ENCODE results near the gene PDCD1LG2. TPM values are rescaled to one million over a fixed set of nuclear protein-coding genes. Genes with fewer than 3 reads are reported as not detected.

Gene PDCD1LG2
- total RNA-seq, 1 experiment from 2014 or later, result not detected

GRCh38 chr9:5592231-5592630, 81.9 kb downstream of the PDCD1LG2 start:
- CTCF ChIA-PET, result no interaction called here
- no peak overlapping the region for H3K4me3 ChIP-seq (ENCODE audit: low read depth in 2 of 2, low read length in 2 of 2)
- in situ Hi-C loops (cut with HindIII; ENCODE audit: low pct_unique_long_range_greater_than_20kb, low sequenced_read_pairs), result no loop called here

DNA sequence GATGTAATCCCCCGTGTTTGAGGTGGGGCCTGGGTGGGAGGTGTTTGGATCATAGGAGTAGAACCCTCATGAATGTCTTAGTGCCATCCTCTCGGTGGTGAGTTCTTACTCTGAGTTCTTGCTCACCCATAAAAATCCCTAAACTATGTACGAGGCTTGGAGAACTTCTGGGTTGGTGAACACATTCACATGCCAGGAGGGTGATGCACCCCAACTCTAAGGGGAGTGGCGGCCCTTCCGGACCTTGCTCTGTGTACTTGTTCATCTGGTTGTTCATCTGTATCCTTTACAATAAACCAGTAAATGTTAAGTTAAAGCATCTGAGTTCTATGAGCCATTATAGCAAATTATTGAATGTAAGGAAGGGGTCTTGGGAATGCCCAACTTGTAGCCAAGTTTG, 82.6 kb downstream of the PDCD1LG2 start:
- POLR2A ChIA-PET, result no interaction called here
- ATAC-seq, result no peak

More at GRCh38 chr9:5592231-5592630, 81.9 kb downstream of the PDCD1LG2 start:
- Histone ChIP-seq H3K27me3 (ENCODE audit: control insufficient read depth, insufficient read depth, low read length) (no peaks in the 10 kb centered on the region), H3K9me3 (ENCODE audit: control insufficient read depth, insufficient read depth, low read depth, low read length) (no peaks in the 10 kb centered on the region), H3K27ac (ENCODE audit: low read length) (no peak overlapping the region), H3K36me3 (ENCODE audit: control insufficient read depth, insufficient read depth, low read length) (no peaks in the 10 kb centered on the region), H3K4me1 (ENCODE audit: control insufficient read depth, insufficient read depth, low read length) (no peaks in the 10 kb centered on the region)
- no peak for DNase-seq (ENCODE audit: low read depth, low spot score)
- TF ChIP-seq, protein P1, sequence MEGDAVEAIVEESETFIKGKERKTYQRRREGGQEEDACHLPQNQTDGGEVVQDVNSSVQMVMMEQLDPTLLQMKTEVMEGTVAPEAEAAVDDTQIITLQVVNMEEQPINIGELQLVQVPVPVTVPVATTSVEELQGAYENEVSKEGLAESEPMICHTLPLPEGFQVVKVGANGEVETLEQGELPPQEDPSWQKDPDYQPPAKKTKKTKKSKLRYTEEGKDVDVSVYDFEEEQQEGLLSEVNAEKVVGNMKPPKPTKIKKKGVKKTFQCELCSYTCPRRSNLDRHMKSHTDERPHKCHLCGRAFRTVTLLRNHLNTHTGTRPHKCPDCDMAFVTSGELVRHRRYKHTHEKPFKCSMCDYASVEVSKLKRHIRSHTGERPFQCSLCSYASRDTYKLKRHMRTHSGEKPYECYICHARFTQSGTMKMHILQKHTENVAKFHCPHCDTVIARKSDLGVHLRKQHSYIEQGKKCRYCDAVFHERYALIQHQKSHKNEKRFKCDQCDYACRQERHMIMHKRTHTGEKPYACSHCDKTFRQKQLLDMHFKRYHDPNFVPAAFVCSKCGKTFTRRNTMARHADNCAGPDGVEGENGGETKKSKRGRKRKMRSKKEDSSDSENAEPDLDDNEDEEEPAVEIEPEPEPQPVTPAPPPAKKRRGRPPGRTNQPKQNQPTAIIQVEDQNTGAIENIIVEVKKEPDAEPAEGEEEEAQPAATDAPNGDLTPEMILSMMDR (IDR thresholded peaks at IDR 0.05), result no peak
- no peak for TF ChIP-seq SIN3A (IDR thresholded peaks at IDR 0.05; ENCODE audit: borderline replicate concordance, insufficient read depth, low read depth, low read length)
- TF ChIP-seq POLR2AphosphoS5 (IDR thresholded peaks at IDR 0.05; ENCODE audit: low read depth, low read length), result no peak
- TF ChIP-seq TCF7L2 (IDR thresholded peaks at IDR 0.05; ENCODE audit: low read depth, low read length), result no peak
- TF ChIP-seq, protein P2, sequence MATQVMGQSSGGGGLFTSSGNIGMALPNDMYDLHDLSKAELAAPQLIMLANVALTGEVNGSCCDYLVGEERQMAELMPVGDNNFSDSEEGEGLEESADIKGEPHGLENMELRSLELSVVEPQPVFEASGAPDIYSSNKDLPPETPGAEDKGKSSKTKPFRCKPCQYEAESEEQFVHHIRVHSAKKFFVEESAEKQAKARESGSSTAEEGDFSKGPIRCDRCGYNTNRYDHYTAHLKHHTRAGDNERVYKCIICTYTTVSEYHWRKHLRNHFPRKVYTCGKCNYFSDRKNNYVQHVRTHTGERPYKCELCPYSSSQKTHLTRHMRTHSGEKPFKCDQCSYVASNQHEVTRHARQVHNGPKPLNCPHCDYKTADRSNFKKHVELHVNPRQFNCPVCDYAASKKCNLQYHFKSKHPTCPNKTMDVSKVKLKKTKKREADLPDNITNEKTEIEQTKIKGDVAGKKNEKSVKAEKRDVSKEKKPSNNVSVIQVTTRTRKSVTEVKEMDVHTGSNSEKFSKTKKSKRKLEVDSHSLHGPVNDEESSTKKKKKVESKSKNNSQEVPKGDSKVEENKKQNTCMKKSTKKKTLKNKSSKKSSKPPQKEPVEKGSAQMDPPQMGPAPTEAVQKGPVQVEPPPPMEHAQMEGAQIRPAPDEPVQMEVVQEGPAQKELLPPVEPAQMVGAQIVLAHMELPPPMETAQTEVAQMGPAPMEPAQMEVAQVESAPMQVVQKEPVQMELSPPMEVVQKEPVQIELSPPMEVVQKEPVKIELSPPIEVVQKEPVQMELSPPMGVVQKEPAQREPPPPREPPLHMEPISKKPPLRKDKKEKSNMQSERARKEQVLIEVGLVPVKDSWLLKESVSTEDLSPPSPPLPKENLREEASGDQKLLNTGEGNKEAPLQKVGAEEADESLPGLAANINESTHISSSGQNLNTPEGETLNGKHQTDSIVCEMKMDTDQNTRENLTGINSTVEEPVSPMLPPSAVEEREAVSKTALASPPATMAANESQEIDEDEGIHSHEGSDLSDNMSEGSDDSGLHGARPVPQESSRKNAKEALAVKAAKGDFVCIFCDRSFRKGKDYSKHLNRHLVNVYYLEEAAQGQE (IDR thresholded peaks at IDR 0.05; ENCODE audit: insufficient read depth in 1 of 2, low read depth in 2 of 2, low read length in 1 of 2), result no peak
- POLR2A ChIA-PET, result no interaction called here
- intact Hi-C loops (cut with micrococcal nuclease; ENCODE audit: unreplicated experiment), result loop anchor here (5.0 kb wide), 1 partner anchor 410 kb away; no protein-coding TSS in a partner anchor
- no TSS peak for BruUV-seq (replicated peaks)
- no peak for ATAC-seq

More for the DNA sequence above, 82.6 kb downstream of the PDCD1LG2 start:
- Histone ChIP-seq H3K36me3 (ENCODE audit: control insufficient read depth, insufficient read depth, low read length) (no peaks in the 10 kb centered on the region), H3K27me3 (ENCODE audit: control insufficient read depth, insufficient read depth, low read length) (no peaks in the 10 kb centered on the region), H3K9me3 (ENCODE audit: control insufficient read depth, insufficient read depth, low read depth, low read length) (no peaks in the 10 kb centered on the region), H3K4me3 (ENCODE audit: low read depth in 2 of 2, low read length in 2 of 2) (no peak overlapping the region), H3K4me1 (ENCODE audit: control insufficient read depth, insufficient read depth, low read length) (no peaks in the 10 kb centered on the region), H3K27ac (ENCODE audit: low read length) (no peak overlapping the region)
- TF ChIP-seq, protein P2 (IDR thresholded peaks at IDR 0.05; ENCODE audit: insufficient read depth in 1 of 2, low read depth in 2 of 2, low read length in 1 of 2), result no peak
- TF ChIP-seq SIN3A (IDR thresholded peaks at IDR 0.05; ENCODE audit: borderline replicate concordance, insufficient read depth, low read depth, low read length) (no peak), POLR2AphosphoS5 (IDR thresholded peaks at IDR 0.05; ENCODE audit: low read depth, low read length) (no peak), TCF7L2 (IDR thresholded peaks at IDR 0.05; ENCODE audit: low read depth, low read length) (no peak)
- TF ChIP-seq, protein P1 (IDR thresholded peaks at IDR 0.05), result no peak
- in situ Hi-C loops (cut with HindIII; ENCODE audit: low pct_unique_long_range_greater_than_20kb, low sequenced_read_pairs), result no loop called here
- DNase-seq (ENCODE audit: low read depth, low spot score), result no peak
- no TSS peak for BruUV-seq (replicated peaks)
- CTCF ChIA-PET, result no interaction called here
- intact Hi-C loops (cut with micrococcal nuclease; ENCODE audit: unreplicated experiment), result loop anchor here (5.0 kb wide), 1 partner anchor 411 kb away; no protein-coding TSS in a partner anchor

Measured in Panc1 (cell line).